ENCODE measurements around the gene UBE2I. TPM values are rescaled to one million over a fixed set of nuclear protein-coding genes. Genes with fewer than 3 reads are reported as not detected.

UBE2I gene
- total and polyA plus RNA-seq, 3 experiments from 2014 or later: 101 to 257 (median 238) TPM

DNA sequence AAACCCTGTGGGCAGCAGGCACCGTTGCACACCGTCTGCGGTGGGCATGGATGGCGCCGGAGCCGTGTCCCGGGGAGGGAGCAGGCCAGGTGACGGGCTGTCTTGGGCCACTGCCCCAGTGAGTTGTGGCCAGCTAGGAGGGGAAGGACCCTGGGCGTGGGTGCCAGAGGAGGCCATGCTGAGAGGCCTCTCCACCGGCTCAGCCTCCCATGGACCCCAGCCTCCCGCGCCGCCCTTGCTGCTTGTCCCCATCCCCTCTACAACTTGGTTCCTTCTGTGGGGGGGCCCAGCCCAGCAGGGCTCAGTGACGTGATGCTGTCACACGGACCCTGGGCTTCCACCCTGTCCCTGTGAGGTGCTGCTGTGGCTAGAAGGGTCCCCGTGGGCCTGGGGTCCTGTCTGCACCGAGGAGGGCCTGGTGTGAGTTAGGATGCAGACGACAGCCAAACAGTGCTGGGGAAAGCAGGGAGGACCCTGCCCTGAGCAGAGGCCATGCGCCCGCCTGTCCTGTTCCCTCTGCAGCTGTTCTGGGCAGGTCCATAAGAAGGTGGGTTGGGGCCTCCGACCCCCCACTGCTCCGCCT is 11.3 kb downstream of the UBE2I start:
- H3K4me3 Mint-ChIP-seq: no peak overlapping the region
- no peaks in the 10 kb centered on the region for H3K27me3 Mint-ChIP-seq
- Histone ChIP-seq H3K4me1 (ENCODE audit: insufficient read depth, low read length) (no peaks in the 10 kb centered on the region), H3K36me3 (ENCODE audit: insufficient read depth, low read length) (peaks cover 61% of the 10 kb centered on the region), H3K27ac (ENCODE audit: low read depth, low read length) (no peak overlapping the region), H3K4me3 (ENCODE audit: low read length) (no peak overlapping the region), H3K9me3 (ENCODE audit: low read length) (no peaks in the 10 kb centered on the region), H3K27me3 (ENCODE audit: insufficient read depth, low read length, poor library complexity, severe bottlenecking) (no peaks in the 10 kb centered on the region)
- H3K27ac Mint-ChIP-seq: peak overlapping the region in 1 of 8 donors; percentile 20
- POLR2A ChIA-PET: interaction anchor here (0.6 kb wide), 1 partner anchor 43 kb away, joined by 8 read pairs; no protein-coding TSS in a partner anchor
- peaks cover 4 to 5% (median 5%) of the 10 kb centered on the region in 3 donors for H3K4me1 Mint-ChIP-seq
- no peaks in the 10 kb centered on the region for H3K9me3 Mint-ChIP-seq
- CTCF ChIA-PET: no interaction called here
- H3K36me3 Mint-ChIP-seq: peaks cover 3 to 88% (median 19%) of the 10 kb centered on the region in 3 donors
- DNase-seq: no peak

DNA sequence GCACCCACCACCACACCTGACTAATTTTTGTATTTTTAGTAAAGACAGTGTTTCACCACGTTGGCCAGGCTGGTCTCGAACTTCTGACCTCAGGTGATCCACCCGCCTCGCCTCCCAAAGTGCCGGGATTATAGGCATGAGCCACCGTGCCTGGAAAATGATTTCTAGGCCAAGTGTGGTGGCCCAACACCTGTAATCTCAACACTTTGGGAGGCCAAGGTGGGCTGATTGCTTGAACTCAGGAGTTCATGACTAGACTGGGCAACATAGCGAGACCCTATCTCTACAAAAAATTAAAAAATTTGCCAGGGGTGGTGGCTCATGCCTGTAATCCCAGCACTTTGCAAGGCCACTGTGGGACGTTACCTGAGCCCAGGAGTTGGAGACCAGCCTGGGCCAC is 13.0 kb downstream of the UBE2I start:
- no peak overlapping the region for H3K4me3 Mint-ChIP-seq
- Histone ChIP-seq H3K9me3 (ENCODE audit: low read length) (no peaks in the 10 kb centered on the region), H3K4me1 (ENCODE audit: insufficient read depth, low read length) (no peaks in the 10 kb centered on the region), H3K4me3 (ENCODE audit: low read length) (no peak overlapping the region), H3K27ac (ENCODE audit: low read depth, low read length) (no peak overlapping the region), H3K36me3 (ENCODE audit: insufficient read depth, low read length) (peaks cover 47% of the 10 kb centered on the region), H3K27me3 (ENCODE audit: insufficient read depth, low read length, poor library complexity, severe bottlenecking) (no peaks in the 10 kb centered on the region)
- no peaks in the 10 kb centered on the region for H3K9me3 Mint-ChIP-seq
- no peaks in the 10 kb centered on the region for H3K27me3 Mint-ChIP-seq
- POLR2A ChIA-PET: no interaction called here
- H3K36me3 Mint-ChIP-seq: peaks cover 3 to 78% (median 13%) of the 10 kb centered on the region in 3 donors
- H3K4me1 Mint-ChIP-seq: peaks cover 2 to 4% (median 3%) of the 10 kb centered on the region in 3 donors
- no peak for DNase-seq
- no peak overlapping the region for H3K27ac Mint-ChIP-seq
- CTCF ChIA-PET: interaction anchor here (1.4 kb wide), 1 partner anchor 42 kb away, joined by 4 read pairs; no protein-coding TSS in a partner anchor

DNA sequence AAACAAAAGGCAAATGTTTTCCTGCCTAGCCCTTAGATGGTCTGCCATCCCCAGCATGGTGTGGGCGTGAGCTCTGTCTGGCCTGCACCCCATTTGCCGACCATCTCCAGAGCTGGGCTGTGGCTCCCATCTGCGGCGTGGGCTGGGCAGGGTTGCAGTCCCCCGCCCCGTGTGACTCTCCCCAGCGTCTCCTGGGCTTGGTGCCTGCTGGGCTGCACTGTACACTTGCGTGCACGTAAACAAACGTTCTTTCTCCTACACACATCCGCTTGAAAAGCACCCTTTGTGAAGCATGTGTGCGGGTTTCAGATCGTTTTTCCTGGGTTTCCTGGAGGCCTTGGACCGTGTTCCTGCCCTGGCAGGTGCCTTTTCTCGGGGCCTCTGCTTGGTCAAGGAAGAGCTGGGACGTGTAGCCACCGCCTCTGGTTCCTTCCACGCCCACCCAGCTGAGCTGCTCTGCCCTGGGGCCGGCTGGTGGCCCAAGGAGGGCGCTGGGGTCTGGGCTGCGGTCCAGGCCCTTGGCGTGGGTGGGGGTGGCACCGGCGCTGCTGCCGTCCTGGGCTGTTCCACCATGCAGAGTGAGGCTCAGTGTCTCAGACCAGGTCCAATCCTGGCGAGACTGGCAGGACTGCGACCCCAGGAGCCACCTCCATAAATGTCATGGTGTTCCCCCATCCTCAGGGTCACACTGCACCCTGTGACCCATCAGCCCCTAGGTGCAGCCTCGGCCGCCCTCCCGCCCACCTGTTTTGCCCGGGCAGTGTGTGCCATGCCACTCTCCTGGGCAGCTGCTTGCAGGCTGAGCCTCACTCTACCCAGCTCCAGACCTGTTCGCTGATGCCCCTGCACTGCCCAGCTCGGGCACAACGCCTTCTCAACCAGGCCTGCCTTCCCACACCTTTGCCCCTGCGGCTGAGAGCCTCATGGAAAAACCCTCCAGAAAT is 14.1 kb downstream of the UBE2I start:
- Mint-ChIP-seq H3K27ac (no peak overlapping the region), H3K27me3 (no peaks in the 10 kb centered on the region), H3K36me3 (peaks cover 3 to 66% (median 4%) of the 10 kb centered on the region in 3 donors), H3K4me1 (peaks cover 0 to under 1% (median 0%) of the 10 kb centered on the region in 3 donors), H3K4me3 (no peak overlapping the region), H3K9me3 (no peaks in the 10 kb centered on the region)
- ChIA-PET POLR2A (no interaction called here), CTCF (interaction anchor here (1.4 kb wide), 1 partner anchor 40 kb away, joined by 4 read pairs; no protein-coding TSS in a partner anchor)
- Histone ChIP-seq H3K36me3 (ENCODE audit: insufficient read depth, low read length) (peaks cover 35% of the 10 kb centered on the region), H3K4me1 (ENCODE audit: insufficient read depth, low read length) (no peaks in the 10 kb centered on the region), H3K27me3 (ENCODE audit: insufficient read depth, low read length, poor library complexity, severe bottlenecking) (no peaks in the 10 kb centered on the region), H3K4me3 (ENCODE audit: low read length) (no peak overlapping the region), H3K9me3 (ENCODE audit: low read length) (no peaks in the 10 kb centered on the region), H3K27ac (ENCODE audit: low read depth, low read length) (no peak overlapping the region)
- no peak for DNase-seq

DNA sequence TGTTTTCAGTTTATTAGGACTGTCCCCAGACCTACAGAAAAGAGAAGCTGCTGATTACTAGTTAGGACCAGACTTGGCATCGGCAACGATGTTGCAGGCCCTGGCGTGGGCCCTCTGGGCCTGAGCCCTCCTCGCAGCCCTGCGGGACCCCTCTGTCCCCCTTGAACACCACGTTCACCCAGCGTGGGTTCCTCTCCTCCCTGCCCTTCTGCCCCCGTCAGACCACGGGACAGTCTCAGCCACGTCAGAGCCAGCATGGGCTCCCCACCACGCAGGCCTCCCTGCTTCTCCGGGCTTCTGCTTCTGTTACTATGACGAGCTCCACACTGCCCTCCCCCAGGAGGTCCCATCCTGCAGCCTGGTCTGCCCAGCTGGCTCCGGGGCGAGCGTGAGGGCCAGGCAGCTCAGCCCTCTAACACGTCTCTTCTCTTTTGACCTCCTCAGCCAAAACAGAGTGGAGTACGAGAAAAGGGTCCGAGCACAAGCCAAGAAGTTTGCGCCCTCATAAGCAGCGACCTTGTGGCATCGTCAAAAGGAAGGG is 14.9 kb downstream of the UBE2I start:
- Mint-ChIP-seq H3K9me3 (no peaks in the 10 kb centered on the region), H3K4me3 (peak overlapping the region in 1 of 7 donors; percentile 20)
- CTCF ChIA-PET: no interaction called here

DNA sequence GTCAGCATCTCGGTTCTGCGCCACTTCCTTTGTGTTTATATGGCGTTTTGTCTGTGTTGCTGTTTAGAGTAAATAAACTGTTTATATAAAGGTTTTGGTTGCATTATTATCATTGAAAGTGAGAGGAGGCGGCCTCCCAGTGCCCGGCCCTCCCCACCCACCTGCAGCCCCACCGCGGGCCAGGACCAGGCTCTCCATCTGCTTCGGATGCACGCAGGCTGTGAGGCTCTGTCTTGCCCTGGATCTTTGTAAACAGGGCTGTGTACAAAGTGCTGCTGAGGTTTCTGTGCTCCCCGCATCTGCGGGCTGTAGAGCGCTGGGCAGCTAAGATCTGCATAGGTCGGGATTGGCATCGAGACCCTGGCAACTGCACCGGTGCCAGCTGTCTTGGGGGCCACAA is 15.8 kb downstream of the UBE2I start:
- ChIA-PET CTCF (no interaction called here), POLR2A (no interaction called here)
- Histone ChIP-seq H3K27ac (ENCODE audit: low read depth, low read length) (no peak overlapping the region), H3K9me3 (ENCODE audit: low read length) (no peaks in the 10 kb centered on the region), H3K27me3 (ENCODE audit: insufficient read depth, low read length, poor library complexity, severe bottlenecking) (no peaks in the 10 kb centered on the region), H3K4me3 (ENCODE audit: low read length) (no peak overlapping the region), H3K36me3 (ENCODE audit: insufficient read depth, low read length) (peaks cover 18% of the 10 kb centered on the region), H3K4me1 (ENCODE audit: insufficient read depth, low read length) (no peaks in the 10 kb centered on the region)
- no peaks in the 10 kb centered on the region for H3K27me3 Mint-ChIP-seq
- H3K4me3 Mint-ChIP-seq: no peak overlapping the region
- no peak for DNase-seq
- H3K36me3 Mint-ChIP-seq: peaks cover 0 to 49% (median 3%) of the 10 kb centered on the region in 3 donors
- H3K9me3 Mint-ChIP-seq: no peaks in the 10 kb centered on the region
- H3K27ac Mint-ChIP-seq: peak overlapping the region in 1 of 8 donors; percentile 30
- H3K4me1 Mint-ChIP-seq: no peaks in the 10 kb centered on the region

More for the DNA sequence above, 14.9 kb downstream of the UBE2I start:
- no peaks in the 10 kb centered on the region for H3K27me3 ChIP-seq (ENCODE audit: insufficient read depth, low read length, poor library complexity, severe bottlenecking)
- H3K4me3 ChIP-seq (ENCODE audit: low read length): no peak overlapping the region
- H3K4me1 Mint-ChIP-seq: no peaks in the 10 kb centered on the region
- peaks cover 1 to 58% (median 4%) of the 10 kb centered on the region in 3 donors for H3K36me3 Mint-ChIP-seq
- H3K4me1 ChIP-seq (ENCODE audit: insufficient read depth, low read length): no peaks in the 10 kb centered on the region
- H3K27ac Mint-ChIP-seq: no peak overlapping the region
- POLR2A ChIA-PET: no interaction called here
- peaks cover 27% of the 10 kb centered on the region for H3K36me3 ChIP-seq (ENCODE audit: insufficient read depth, low read length)
- H3K27ac ChIP-seq (ENCODE audit: low read depth, low read length): no peak overlapping the region
- DNase-seq: no peak
- H3K9me3 ChIP-seq (ENCODE audit: low read length): no peaks in the 10 kb centered on the region
- H3K27me3 Mint-ChIP-seq: no peaks in the 10 kb centered on the region

DNA sequence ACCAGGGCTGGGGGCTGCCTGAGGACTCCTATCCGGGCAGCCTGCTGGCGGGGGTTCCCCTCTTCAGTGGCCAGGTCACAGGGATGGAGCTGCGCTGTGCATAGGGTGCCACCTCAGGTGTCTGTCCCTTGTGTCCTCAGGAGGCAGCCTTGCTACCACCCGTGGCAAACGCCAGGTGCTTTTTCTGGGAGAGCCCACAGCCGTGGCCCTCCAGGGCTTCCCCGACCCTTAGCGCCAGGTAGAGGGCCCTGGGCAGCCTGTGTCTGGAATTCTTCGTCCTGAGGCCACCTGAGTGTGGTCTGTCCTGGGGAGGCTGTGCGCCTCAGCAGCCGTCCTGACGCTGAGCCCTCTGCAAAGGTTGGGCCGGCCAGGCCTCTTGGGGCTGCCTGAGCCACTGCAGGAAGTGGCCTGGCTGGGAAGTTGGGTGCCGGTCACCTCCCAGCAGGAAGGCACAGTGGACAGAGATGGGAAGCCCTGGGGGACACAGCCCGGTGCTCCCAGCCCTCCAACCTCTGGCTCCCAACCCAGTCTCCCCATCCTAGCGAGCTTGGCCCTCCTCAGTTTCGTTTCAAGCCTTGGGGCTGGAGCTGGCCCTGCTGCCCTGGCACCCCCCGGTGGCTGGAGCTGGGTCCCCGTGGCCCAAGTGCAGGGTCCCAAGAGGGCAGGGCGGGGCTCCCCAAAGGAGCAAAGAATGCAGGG is 16.4 kb downstream of the UBE2I start:
- no peak overlapping the region for H3K27ac Mint-ChIP-seq
- H3K36me3 ChIP-seq (ENCODE audit: insufficient read depth, low read length): peaks cover 12% of the 10 kb centered on the region
- H3K9me3 ChIP-seq (ENCODE audit: low read length): no peaks in the 10 kb centered on the region
- POLR2A ChIA-PET: interaction anchor here (1.0 kb wide), 1 partner anchor 17 kb away, joined by 5 read pairs; no protein-coding TSS in a partner anchor
- no peak overlapping the region for H3K4me3 ChIP-seq (ENCODE audit: low read length)
- H3K36me3 Mint-ChIP-seq: peaks cover 0 to 44% (median 3%) of the 10 kb centered on the region in 3 donors
- no peaks in the 10 kb centered on the region for H3K27me3 ChIP-seq (ENCODE audit: insufficient read depth, low read length, poor library complexity, severe bottlenecking)
- CTCF ChIA-PET: no interaction called here
- H3K4me1 ChIP-seq (ENCODE audit: insufficient read depth, low read length): no peaks in the 10 kb centered on the region
- no peak overlapping the region for H3K27ac ChIP-seq (ENCODE audit: low read depth, low read length)
- DNase-seq: no peak
- H3K4me1 Mint-ChIP-seq: no peaks in the 10 kb centered on the region
- H3K27me3 Mint-ChIP-seq: no peaks in the 10 kb centered on the region
- H3K4me3 Mint-ChIP-seq: no peak overlapping the region
- H3K9me3 Mint-ChIP-seq: no peaks in the 10 kb centered on the region

DNA sequence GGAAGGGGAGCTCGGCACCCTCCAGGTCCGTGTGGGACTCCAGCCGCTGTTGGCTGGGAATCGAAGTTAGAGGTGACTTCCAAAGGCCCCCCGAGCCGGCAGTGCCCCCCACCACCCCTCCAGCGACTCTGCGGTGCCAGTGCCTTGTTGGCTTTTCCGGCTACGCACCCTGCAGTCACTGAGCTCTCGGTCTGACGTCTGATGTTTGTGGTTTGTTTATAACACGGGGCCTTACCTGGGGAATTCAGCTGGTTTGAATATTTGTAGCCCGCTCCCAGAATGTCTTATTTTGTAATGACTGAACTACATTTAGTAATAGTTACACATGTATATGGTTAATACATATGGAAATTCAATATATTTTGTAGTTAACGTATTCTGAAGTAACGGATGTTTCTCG is 17.0 kb downstream of the UBE2I start:
- H3K9me3 Mint-ChIP-seq: no peaks in the 10 kb centered on the region
- no peaks in the 10 kb centered on the region for H3K9me3 ChIP-seq (ENCODE audit: low read length)
- H3K27ac ChIP-seq (ENCODE audit: low read depth, low read length): no peak overlapping the region
- peaks cover 0 to 39% (median 3%) of the 10 kb centered on the region in 3 donors for H3K36me3 Mint-ChIP-seq
- H3K27me3 ChIP-seq (ENCODE audit: insufficient read depth, low read length, poor library complexity, severe bottlenecking): no peaks in the 10 kb centered on the region
- peak overlapping the region in 1 of 7 donors; percentile 40 for H3K4me3 Mint-ChIP-seq
- peak overlapping the region in 2 of 8 donors; percentile 48 to 55 for H3K27ac Mint-ChIP-seq
- no peaks in the 10 kb centered on the region for H3K27me3 Mint-ChIP-seq
- no peak for DNase-seq
- H3K36me3 ChIP-seq (ENCODE audit: insufficient read depth, low read length): peaks cover 12% of the 10 kb centered on the region
- no peak overlapping the region for H3K4me3 ChIP-seq (ENCODE audit: low read length)
- ChIA-PET POLR2A (interaction anchor here (1.0 kb wide), 1 partner anchor 16 kb away, joined by 5 read pairs; no protein-coding TSS in a partner anchor), CTCF (no interaction called here)
- H3K4me1 Mint-ChIP-seq: peaks cover under 1 to 3% (median 2%) of the 10 kb centered on the region in 3 donors
- H3K4me1 ChIP-seq (ENCODE audit: insufficient read depth, low read length): peaks cover 4% of the 10 kb centered on the region

Measured in CD8-positive, alpha-beta memory T cell (primary cell).